OCI-LY7 (cell line): ENCODE data around the gene NSMCE1.

Experiments used
- EZH2phosphoT487 ChIP-seq: fragments of 200-600 bp; sonication (generic); IDR thresholded peaks from 2 replicates; pipeline ENCODE4 v1.6.1; 2018; ENCODE audit warnings: low read depth, borderline replicate concordance, mild to moderate bottlenecking, mixed run types, antibody characterized with exemption, low read length, moderate library complexity, mixed read lengths
- TF ChIP-seq, protein P1 (sequence below): fragments of 200-600 bp; sonication (generic); conservative IDR thresholded peaks from 2 replicates; pipeline ENCODE4 v1.5.1; 2014; ENCODE audit warnings: mild to moderate bottlenecking, antibody characterized with exemption, low read length, moderate library complexity, mixed read lengths

DNA sequence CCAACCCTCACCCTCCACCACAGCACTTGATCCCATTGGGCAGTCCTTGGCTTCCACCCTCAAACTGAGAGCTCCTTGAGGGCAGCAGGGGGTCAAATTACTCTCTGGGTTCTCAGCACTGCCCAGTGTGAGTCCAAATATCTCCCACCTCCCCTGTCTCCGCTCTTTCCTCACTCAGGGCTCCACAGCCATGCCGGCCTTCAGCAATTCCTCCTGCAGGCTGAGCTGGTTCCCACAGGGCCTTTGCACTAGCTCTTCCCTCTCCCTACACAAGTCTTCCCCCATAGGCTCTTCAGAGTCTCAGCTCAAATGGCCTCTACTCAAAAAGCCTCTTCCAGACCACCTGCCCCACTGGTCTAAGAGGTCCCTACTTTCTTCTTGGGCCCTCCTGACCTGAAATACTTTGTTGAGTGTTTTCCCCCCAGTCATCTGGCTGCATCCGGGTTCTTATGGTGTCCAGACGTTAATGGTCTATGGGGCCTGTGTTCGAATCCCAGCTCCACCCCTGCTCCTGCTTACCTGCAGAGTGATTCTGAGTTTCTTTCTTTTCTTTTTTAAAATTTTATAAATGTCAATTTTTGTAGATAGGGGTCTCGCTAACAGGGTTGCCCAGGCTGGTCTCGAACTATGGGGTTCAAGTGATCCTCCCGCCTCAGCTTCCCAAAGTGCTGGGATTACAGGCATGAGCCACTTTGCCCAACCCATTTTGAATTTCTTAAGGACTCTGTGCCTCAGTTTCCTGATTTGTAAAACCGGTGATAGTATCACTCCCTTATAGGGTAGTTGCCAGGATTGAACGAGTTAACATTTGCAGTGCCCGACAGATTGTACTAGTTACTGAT lies 44.2 kb upstream of the NSMCE1 start:
- no peak for TF ChIP-seq EZH2phosphoT487
- TF ChIP-seq, protein P1, sequence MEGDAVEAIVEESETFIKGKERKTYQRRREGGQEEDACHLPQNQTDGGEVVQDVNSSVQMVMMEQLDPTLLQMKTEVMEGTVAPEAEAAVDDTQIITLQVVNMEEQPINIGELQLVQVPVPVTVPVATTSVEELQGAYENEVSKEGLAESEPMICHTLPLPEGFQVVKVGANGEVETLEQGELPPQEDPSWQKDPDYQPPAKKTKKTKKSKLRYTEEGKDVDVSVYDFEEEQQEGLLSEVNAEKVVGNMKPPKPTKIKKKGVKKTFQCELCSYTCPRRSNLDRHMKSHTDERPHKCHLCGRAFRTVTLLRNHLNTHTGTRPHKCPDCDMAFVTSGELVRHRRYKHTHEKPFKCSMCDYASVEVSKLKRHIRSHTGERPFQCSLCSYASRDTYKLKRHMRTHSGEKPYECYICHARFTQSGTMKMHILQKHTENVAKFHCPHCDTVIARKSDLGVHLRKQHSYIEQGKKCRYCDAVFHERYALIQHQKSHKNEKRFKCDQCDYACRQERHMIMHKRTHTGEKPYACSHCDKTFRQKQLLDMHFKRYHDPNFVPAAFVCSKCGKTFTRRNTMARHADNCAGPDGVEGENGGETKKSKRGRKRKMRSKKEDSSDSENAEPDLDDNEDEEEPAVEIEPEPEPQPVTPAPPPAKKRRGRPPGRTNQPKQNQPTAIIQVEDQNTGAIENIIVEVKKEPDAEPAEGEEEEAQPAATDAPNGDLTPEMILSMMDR, result no peak
